C4-2B (cell line): ENCODE results near the gene COL6A5.

ENCODE experiments used
- ZFX ChIP-seq: fragments of 450-650 bp; IDR thresholded peaks from 2 replicates; pipeline ENCODE4 v1.6.1; 2017
- TF ChIP-seq, protein P1 (sequence below): fragments of 450-650 bp; conservative IDR thresholded peaks from 2 replicates; pipeline ENCODE4 v1.5.1; 2017; ENCODE audit warnings: mild to moderate bottlenecking

DNA sequence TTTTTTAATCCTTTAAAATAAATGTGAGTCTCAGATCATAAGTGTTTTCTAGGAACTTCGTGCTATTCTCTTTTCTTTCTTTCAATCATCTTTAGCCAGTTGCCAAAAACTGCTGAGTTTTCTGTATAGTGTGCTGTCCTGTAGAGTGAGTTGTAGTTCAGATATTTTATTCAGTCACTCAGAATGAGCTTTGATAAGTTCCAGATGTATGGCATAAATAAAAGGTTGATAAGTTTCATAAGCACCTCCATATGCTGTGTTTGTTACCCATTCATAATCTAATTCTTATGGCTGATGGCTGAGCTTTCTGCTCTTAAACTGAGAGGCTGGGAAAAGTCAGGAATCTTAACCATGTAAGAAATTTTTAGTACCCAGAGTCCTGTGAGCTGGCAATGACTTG lies 112.2 kb downstream of the COL6A5 start:
- TF ChIP-seq, protein P1, sequence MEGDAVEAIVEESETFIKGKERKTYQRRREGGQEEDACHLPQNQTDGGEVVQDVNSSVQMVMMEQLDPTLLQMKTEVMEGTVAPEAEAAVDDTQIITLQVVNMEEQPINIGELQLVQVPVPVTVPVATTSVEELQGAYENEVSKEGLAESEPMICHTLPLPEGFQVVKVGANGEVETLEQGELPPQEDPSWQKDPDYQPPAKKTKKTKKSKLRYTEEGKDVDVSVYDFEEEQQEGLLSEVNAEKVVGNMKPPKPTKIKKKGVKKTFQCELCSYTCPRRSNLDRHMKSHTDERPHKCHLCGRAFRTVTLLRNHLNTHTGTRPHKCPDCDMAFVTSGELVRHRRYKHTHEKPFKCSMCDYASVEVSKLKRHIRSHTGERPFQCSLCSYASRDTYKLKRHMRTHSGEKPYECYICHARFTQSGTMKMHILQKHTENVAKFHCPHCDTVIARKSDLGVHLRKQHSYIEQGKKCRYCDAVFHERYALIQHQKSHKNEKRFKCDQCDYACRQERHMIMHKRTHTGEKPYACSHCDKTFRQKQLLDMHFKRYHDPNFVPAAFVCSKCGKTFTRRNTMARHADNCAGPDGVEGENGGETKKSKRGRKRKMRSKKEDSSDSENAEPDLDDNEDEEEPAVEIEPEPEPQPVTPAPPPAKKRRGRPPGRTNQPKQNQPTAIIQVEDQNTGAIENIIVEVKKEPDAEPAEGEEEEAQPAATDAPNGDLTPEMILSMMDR: no peak
- TF ChIP-seq ZFX: no peak
